ENCODE measurements around the gene FXYD1.

GRCh38 chr19:35089554-35089953 is 49.1 kb upstream of the FXYD1 start:
- TF ChIP-seq CTCF (IDR thresholded peaks at IDR 0.05; ENCODE audit: insufficient read depth, low read length) (no peak), REST (IDR thresholded peaks at IDR 0.05; ENCODE audit: insufficient replicate concordance, low read depth) (no peak), SPI1 (IDR thresholded peaks at IDR 0.05; ENCODE audit: borderline replicate concordance, low read depth) (no peak)
